Mesothelial cell of epicardium (in vitro differentiated cells): ENCODE results near the gene CLK4. TPM values are rescaled to one million over a fixed set of nuclear protein-coding genes. Genes with fewer than 3 reads are reported as not detected.

Experiments
- DNase-seq, 2 experiments: peaks; one replicate each; pipeline ENCODE4 v3.0.0; 2021; ENCODE audit warnings: low spot score in 2 of 2; ENCODE audit not compliant: unreplicated experiment in 2 of 2
- H3K27ac Mint-ChIP-seq: 2 replicates; pipeline ENCODE4 v1.8.0; 2021; ENCODE audit warnings: mixed read lengths
- H3K27me3 Mint-ChIP-seq: 2 replicates; pipeline ENCODE4 v1.8.0; 2021; ENCODE audit warnings: low read depth, mixed read lengths
- H3K36me3 Mint-ChIP-seq: 2 replicates; pipeline ENCODE4 v1.8.0; 2021; ENCODE audit warnings: mixed read lengths
- H3K4me1 Mint-ChIP-seq: 2 replicates; pipeline ENCODE4 v1.8.0; 2021; ENCODE audit warnings: mixed read lengths
- H3K4me3 Mint-ChIP-seq: 2 replicates; pipeline ENCODE4 v1.8.0; 2021; ENCODE audit warnings: mild to moderate bottlenecking, moderate library complexity, mixed read lengths
- H3K9me3 Mint-ChIP-seq: 2 replicates; pipeline ENCODE4 v1.8.0; 2021; ENCODE audit warnings: mixed read lengths
- CTCF ChIP-seq: fragments of 200-600 bp; sonication (generic); IDR thresholded peaks from one replicate; pipeline ENCODE4 v1.5.0; 2021; ENCODE audit warnings: antibody characterized with exemption; ENCODE audit not compliant: unreplicated experiment
- total RNA-seq: library from RNA; stranded (reverse); gene quantifications from 3 replicates; pipeline ENCODE4 v1.2.1, GENCODE V29; 2021

Gene CLK4
- total RNA-seq = 42.1 to 43.5 TPM (median 42.9 TPM) in 3 replicates

GRCh38 chr5:178626484-178627258 is at the start of gene CLK4:
TSS of gene CLK4 (minus strand) at chr5:178627050. CDS start at chr5:178623416, 3,634 bp downstream.
- Mint-ChIP-seq H3K27me3 (no peaks in the 10 kb centered on the region), H3K9me3 (no peaks in the 10 kb centered on the region), H3K27ac (peak within 1 kb of the TSS; percentile 100), H3K4me3 (peak within 1 kb of the TSS; percentile 100), H3K36me3 (peaks cover 6% of the 10 kb centered on the region), H3K4me1 (peaks cover 37% of the 10 kb centered on the region)
- DNase-seq = peak; percentile 91 to 96
- no peak for TF ChIP-seq CTCF

DNA sequence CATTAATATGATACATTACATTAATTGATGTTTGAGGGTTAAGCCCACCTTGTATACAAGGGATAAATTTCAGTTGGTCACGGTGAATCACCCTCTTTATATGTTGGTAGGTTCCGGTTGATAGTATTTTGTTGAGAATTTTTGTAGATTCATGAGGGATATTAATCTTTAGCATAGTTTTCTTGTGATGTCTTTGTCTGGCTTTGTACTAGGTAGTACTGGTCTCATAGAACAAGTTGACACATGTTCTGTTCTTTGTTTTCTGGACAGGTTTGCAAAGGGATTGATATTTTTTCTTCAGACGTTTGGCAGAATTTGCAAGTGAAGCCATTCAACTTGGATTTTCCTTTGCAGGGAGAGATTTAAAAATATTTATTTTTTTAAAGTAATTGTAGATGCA is 49.1 kb upstream of the CLK4 start:
- DNase-seq = no peak
- Mint-ChIP-seq H3K36me3 (peaks cover 18% of the 10 kb centered on the region), H3K4me3 (no peak overlapping the region), H3K9me3 (peaks cover 60% of the 10 kb centered on the region), H3K4me1 (peaks cover 9% of the 10 kb centered on the region), H3K27me3 (no peaks in the 10 kb centered on the region), H3K27ac (peak overlapping the region; percentile 4)
- TF ChIP-seq CTCF = no peak

DNA sequence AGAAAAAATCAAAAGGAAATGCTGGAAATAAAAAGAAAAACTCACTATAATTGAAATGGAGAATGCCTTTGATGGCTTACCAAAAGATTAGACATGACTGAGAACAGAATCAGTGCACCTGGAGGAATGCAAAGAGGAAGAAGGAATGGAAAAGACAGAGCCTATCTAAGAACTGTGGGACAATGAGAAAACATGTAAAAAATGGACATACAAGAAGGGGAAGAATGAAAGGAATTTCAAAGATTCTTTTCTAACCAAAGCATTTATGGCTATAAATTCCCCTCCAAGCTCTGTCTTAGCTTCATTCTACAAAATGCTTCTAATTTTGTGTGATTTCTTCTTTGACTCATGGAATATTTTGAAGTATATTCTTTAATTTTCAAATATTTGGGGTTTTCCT is 47.5 kb upstream of the CLK4 start:
- Mint-ChIP-seq H3K4me1 (peaks cover 9% of the 10 kb centered on the region), H3K27ac (peak overlapping the region; percentile 82), H3K4me3 (no peak overlapping the region), H3K36me3 (peaks cover 17% of the 10 kb centered on the region), H3K9me3 (peaks cover 69% of the 10 kb centered on the region), H3K27me3 (no peaks in the 10 kb centered on the region)
- no peak for DNase-seq
- TF ChIP-seq CTCF = no peak

- peaks cover 74% of the 10 kb centered on the region for H3K9me3 Mint-ChIP-seq
- peaks cover 9% of the 10 kb centered on the region for H3K4me1 Mint-ChIP-seq
- H3K27me3 Mint-ChIP-seq = no peaks in the 10 kb centered on the region
- peaks cover 21% of the 10 kb centered on the region for H3K36me3 Mint-ChIP-seq
- H3K27ac Mint-ChIP-seq = peak overlapping the region; percentile 82
- TF ChIP-seq CTCF = no peak
- H3K4me3 Mint-ChIP-seq = no peak overlapping the region
- no peak for DNase-seq
Observed at GRCh38 chr5:178673801-178674295, 47.0 kb upstream of the CLK4 start.

- peaks cover 9% of the 10 kb centered on the region for H3K4me1 Mint-ChIP-seq
- H3K27ac Mint-ChIP-seq = no peak overlapping the region
- no peak for TF ChIP-seq CTCF
- no peak for DNase-seq
- peaks cover 28% of the 10 kb centered on the region for H3K36me3 Mint-ChIP-seq
- no peak overlapping the region for H3K4me3 Mint-ChIP-seq
- peaks cover 75% of the 10 kb centered on the region for H3K9me3 Mint-ChIP-seq
- H3K27me3 Mint-ChIP-seq = no peaks in the 10 kb centered on the region
Observed at GRCh38 chr5:178672630-178673029, 45.8 kb upstream of the CLK4 start.
